Osteoblast (primary cell): Measurements from ENCODE around the gene HDGFL2. TPM values are rescaled to one million over a fixed set of nuclear protein-coding genes. Genes with fewer than 3 reads are reported as not detected.

Experiments
- DNase-seq: peaks from one replicate; pipeline ENCODE4 v3.0.0; 2011; ENCODE audit warnings: low spot score, mixed read lengths; ENCODE audit not compliant: insufficient read length; ENCODE audit errors: missing footprints
- H2AFZ ChIP-seq: 2 replicates; pipeline ENCODE4 v1.6.0; 2011; ENCODE audit warnings: mild to moderate bottlenecking, low read length
- H3K27ac ChIP-seq: 2 replicates; pipeline ENCODE4 v1.5.1; 2011; ENCODE audit warnings: mild to moderate bottlenecking, low read depth, low read length, moderate library complexity
- H3K27me3 ChIP-seq: 2 replicates; pipeline ENCODE4 v1.6.0; 2012; ENCODE audit warnings: mild to moderate bottlenecking, control low read depth, inconsistent platforms, low read length, moderate library complexity; ENCODE audit not compliant: insufficient read depth
- H3K36me3 ChIP-seq: 2 replicates; pipeline ENCODE4 v1.5.1; 2011; ENCODE audit warnings: mild to moderate bottlenecking, low read length, control low read depth, moderate library complexity; ENCODE audit not compliant: insufficient read depth
- H3K4me1 ChIP-seq: 2 replicates; pipeline ENCODE4 v1.5.1; 2011; ENCODE audit warnings: mild to moderate bottlenecking, low read length, control low read depth, moderate library complexity; ENCODE audit not compliant: insufficient read depth
- H3K4me2 ChIP-seq: 2 replicates; pipeline ENCODE4 v1.6.0; 2011; ENCODE audit warnings: mild to moderate bottlenecking, low read length; ENCODE audit not compliant: insufficient read depth
- H3K4me3 ChIP-seq: fragments of 200-600 bp; sonication (generic); 3 replicates; pipeline ENCODE4 v1.5.1; 2012; ENCODE audit warnings: mild to moderate bottlenecking, low read length, inconsistent platforms; ENCODE audit not compliant: insufficient read depth
- H3K79me2 ChIP-seq: 2 replicates; pipeline ENCODE4 v1.6.0; 2012; ENCODE audit warnings: mild to moderate bottlenecking, low read length, control low read depth, inconsistent platforms; ENCODE audit not compliant: insufficient read depth
- H3K9me3 ChIP-seq: 2 replicates; pipeline ENCODE4 v1.5.1; 2011; ENCODE audit warnings: low read depth, low read length, control low read depth
- H4K20me1 ChIP-seq: 2 replicates; pipeline ENCODE4 v1.6.0; 2012; ENCODE audit warnings: mild to moderate bottlenecking, low read length, control low read depth; ENCODE audit not compliant: insufficient read depth
- total RNA-seq: library from RNA; depleted of rRNA; stranded (reverse); fragments of >200 nt; gene quantifications from 2 replicates; pipeline ENCODE4 v1.2.3, GENCODE V29; 2012
- TF ChIP-seq, protein P1 (sequence below): IDR thresholded peaks from 2 replicates; pipeline ENCODE4 v1.5.1; 2011; ENCODE audit warnings: mild to moderate bottlenecking, low read depth, low read length, moderate library complexity; ENCODE audit errors: extremely low read depth

The HDGFL2 gene
- total RNA-seq, 1 donor = 48.5 TPM

DNA sequence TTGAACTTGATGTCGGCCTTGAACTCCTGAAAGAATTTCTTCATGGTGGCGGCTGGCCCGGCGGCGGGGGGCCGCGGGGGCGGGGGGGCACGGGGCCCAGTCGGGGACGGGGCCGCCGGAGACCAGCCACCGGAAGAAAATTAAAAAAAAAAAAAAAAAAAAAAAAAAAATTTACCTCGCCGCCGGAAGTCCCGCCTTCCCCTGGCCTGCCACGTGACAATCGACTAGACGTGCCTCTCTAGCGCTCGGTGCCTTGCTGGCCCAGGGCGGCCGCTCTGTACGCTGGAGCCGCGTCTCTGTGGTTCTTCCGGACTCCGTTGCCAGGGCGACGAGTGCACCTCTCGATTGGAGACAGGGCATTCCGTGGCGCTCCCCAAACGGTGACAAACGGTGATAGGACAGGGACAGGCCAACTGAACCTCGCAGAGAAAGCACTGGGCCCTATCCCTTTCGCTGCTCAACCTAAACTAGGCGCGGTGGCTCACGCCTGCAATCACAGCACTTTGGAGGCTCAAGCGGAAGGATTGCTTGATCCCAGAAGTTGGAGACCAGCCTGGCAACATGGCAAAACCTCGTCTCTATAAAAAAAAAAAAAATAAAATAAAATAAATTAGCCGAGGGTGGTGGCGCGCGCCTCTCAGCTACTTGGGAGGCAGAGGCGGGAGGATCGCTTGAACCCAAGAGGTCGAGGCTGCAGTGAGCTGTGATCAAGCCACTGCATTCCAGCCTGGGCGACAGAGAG lies 14.3 kb upstream of the HDGFL2 start, which contains the start of gene UBXN6:
TSS of gene UBXN6 (minus strand) at position 141 of the 742 bp plus-strand sequence. CDS start at position 44, 97 bp downstream.
- H3K4me2 ChIP-seq = peak within 1 kb of the TSS; percentile 90
- H2AFZ ChIP-seq = peak within 1 kb of the TSS; percentile 94
- H3K27ac ChIP-seq = peak within 1 kb of the TSS; percentile 90
- H3K4me1 ChIP-seq = peaks cover 22% of the 10 kb centered on the region
- TF ChIP-seq, protein P1, sequence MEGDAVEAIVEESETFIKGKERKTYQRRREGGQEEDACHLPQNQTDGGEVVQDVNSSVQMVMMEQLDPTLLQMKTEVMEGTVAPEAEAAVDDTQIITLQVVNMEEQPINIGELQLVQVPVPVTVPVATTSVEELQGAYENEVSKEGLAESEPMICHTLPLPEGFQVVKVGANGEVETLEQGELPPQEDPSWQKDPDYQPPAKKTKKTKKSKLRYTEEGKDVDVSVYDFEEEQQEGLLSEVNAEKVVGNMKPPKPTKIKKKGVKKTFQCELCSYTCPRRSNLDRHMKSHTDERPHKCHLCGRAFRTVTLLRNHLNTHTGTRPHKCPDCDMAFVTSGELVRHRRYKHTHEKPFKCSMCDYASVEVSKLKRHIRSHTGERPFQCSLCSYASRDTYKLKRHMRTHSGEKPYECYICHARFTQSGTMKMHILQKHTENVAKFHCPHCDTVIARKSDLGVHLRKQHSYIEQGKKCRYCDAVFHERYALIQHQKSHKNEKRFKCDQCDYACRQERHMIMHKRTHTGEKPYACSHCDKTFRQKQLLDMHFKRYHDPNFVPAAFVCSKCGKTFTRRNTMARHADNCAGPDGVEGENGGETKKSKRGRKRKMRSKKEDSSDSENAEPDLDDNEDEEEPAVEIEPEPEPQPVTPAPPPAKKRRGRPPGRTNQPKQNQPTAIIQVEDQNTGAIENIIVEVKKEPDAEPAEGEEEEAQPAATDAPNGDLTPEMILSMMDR = no peak
- peaks cover 38% of the 10 kb centered on the region for H3K79me2 ChIP-seq
- peaks cover 30% of the 10 kb centered on the region for H4K20me1 ChIP-seq
- H3K27me3 ChIP-seq = no peaks in the 10 kb centered on the region
- H3K4me3 ChIP-seq = peak within 1 kb of the TSS; percentile 77
- H3K36me3 ChIP-seq = peaks cover 17% of the 10 kb centered on the region
- DNase-seq = peak; percentile 99
- H3K9me3 ChIP-seq = no peaks in the 10 kb centered on the region

DNA sequence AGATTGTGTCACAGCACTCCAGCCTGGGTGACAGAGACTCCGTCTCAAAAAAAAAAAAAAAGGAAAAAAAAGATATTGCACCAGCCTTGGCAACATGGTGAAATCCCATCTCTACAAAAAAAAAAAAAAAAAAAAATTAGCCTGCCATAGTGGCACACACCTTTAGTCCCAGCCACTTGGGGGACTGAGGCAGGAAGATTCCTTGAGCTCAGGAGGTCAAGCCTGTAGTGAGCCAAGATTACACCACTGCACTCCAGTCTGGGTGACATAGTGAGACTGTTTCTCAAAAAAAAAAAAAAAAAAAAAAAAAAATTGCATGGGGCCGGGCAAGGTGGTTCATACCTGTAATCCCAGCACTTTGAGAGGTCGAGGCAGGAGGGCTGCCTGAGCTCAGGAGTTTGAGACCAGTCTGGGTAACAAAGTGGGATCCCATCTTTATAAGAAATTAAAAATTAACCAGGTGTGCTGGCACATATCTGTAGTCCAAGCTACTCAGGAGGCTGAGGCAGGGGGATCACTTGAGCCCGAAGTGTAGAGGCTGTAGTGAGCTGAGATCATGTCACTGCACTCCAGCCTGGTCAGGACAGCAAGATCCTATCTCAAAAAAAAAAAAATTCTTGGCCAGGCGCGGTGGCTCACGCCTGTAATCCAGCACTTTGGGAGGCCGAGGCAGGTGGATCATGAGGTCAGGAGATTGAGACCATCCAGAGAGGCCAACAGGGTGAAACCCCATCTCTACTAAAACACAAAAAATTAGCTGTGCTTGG lies 7.1 kb upstream of the HDGFL2 start:
- H3K79me2 ChIP-seq = no peaks in the 10 kb centered on the region
- no peaks in the 10 kb centered on the region for H4K20me1 ChIP-seq
- H3K4me2 ChIP-seq = no peak overlapping the region
- no peak overlapping the region for H2AFZ ChIP-seq
- H3K36me3 ChIP-seq = no peaks in the 10 kb centered on the region
- H3K27ac ChIP-seq = no peak overlapping the region
- no peaks in the 10 kb centered on the region for H3K9me3 ChIP-seq
- DNase-seq = no peak
- TF ChIP-seq, protein P1 = no peak
- H3K4me3 ChIP-seq = no peak overlapping the region
- H3K27me3 ChIP-seq = no peaks in the 10 kb centered on the region
- no peaks in the 10 kb centered on the region for H3K4me1 ChIP-seq

DNA sequence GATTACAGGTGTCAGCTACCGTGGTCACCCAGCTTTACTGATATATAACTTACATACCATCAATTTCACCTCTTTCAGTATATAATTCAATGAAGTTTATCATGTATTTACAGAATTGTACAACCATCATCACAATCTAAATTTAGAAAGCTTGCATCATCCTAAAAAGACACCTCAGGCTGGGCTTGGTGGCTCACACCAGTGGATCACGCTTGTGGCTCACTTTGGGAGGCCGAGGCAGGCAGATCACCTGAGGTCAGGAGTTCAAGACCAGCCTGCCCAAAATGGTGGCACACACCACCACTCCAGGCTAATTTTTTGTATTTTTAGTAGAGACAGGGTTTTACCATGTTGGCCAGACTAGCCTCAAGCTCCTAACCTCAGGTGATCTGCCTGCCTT lies 4.3 kb upstream of the HDGFL2 start:
- no peaks in the 10 kb centered on the region for H4K20me1 ChIP-seq
- H3K9me3 ChIP-seq = no peaks in the 10 kb centered on the region
- DNase-seq = no peak
- H3K36me3 ChIP-seq = no peaks in the 10 kb centered on the region
- TF ChIP-seq, protein P1 = no peak
- no peak overlapping the region for H2AFZ ChIP-seq
- no peak overlapping the region for H3K4me3 ChIP-seq
- peaks cover 7% of the 10 kb centered on the region for H3K79me2 ChIP-seq
- no peaks in the 10 kb centered on the region for H3K27me3 ChIP-seq
- peaks cover 4% of the 10 kb centered on the region for H3K4me1 ChIP-seq
- no peak overlapping the region for H3K4me2 ChIP-seq
- H3K27ac ChIP-seq = no peak overlapping the region
